Measurements from ENCODE around the gene NCAPH2.

The NCAPH2 gene

DNA sequence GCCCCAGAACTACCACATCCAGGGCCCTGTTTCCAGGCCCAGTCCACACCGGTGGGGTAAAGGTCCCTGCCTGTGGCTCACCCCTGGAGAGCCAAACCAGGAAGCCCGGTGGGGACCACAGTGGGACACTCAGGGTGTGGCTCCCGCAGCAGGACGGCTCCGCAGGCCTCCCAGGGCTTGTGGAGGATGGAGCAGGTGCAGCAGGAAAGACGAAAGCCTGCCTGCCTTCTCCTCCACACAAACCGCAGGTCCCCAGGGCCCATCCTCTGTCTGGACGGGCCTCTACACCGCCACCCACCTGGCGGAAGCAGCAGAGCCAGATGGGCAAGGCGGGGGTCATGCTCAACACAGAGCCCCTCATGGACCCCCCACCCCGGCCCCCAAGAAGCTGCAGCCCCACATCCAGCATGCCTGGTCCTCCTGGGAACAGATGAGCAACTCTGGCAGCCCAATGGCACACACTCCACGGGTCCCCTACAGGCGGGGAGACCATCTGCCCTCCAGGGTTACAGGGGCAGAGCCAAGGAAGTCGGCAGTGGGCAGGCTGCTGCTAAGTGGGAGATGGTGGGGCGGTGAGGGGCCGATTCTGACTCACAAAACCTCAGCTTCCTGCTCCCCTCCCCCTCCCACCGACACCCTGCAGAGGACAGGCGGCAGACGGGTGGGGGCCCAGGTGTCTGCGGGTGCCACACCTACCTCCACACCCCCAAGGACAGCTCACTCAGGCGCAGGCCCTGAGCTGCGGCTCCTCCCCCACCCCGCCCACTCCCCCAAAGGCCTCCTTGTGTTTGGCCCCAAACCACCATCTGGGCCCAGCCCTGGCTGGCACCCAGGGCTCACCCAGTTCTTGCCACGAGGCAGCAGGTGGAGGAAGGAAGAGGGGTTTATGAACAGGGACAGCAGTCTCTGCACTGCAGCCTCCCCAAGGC is 38.4 kb upstream of the NCAPH2 start:
- peak; percentile 92 for DNase-seq (ENCODE audit: extremely low spot score)
- CTCF ChIA-PET, result interaction anchor here (1.2 to 2.1 kb wide), 9 partner anchors 10 to 150 kb away, joined by 3 to 12 read pairs (median 4); partner anchors contain the start of genes MIOX and SCO2

DNA sequence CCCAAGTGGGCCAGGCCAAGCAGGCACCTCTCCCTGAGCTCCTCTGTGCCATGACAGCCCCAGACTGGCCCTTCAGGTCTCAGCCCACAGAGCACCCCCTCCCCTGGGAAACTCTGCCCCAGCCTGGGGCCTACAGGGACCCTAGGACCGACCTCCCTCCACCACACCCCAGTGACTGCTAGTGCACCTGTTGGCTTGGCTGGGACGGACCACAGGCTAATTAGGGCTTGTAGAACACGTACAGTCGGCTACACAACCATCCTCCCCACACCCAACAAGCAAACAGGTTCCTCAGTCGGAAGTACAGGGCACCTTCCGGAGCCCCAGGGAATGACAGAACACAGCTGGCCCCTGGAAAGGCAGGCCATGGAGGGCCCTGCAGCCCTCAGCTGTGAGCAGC is 37.5 kb upstream of the NCAPH2 start:
- TF ChIP-seq CTCF (IDR thresholded peaks at IDR 0.05; ENCODE audit: control extremely low read depth, extremely low read depth, low read depth, missing control alignments), result no peak
- CTCF ChIA-PET, result interaction anchor here (0.9 to 2.1 kb wide), 6 partner anchors 9 to 55 kb away, joined by 3 to 7 read pairs (median 4); partner anchors contain the start of genes MIOX and SCO2
- DNase-seq (ENCODE audit: extremely low spot score), result no peak
- POLR2A ChIA-PET, result no interaction called here

More for the DNA sequence above, 38.4 kb upstream of the NCAPH2 start:
- no peak for TF ChIP-seq CTCF (IDR thresholded peaks at IDR 0.05; ENCODE audit: control extremely low read depth, extremely low read depth, low read depth, missing control alignments)
- POLR2A ChIA-PET, result interaction anchor here (0.9 kb wide), 1 partner anchor 38 kb away, joined by 3 read pairs; the partner anchor contains the start of genes LMF2 and NCAPH2

DNA sequence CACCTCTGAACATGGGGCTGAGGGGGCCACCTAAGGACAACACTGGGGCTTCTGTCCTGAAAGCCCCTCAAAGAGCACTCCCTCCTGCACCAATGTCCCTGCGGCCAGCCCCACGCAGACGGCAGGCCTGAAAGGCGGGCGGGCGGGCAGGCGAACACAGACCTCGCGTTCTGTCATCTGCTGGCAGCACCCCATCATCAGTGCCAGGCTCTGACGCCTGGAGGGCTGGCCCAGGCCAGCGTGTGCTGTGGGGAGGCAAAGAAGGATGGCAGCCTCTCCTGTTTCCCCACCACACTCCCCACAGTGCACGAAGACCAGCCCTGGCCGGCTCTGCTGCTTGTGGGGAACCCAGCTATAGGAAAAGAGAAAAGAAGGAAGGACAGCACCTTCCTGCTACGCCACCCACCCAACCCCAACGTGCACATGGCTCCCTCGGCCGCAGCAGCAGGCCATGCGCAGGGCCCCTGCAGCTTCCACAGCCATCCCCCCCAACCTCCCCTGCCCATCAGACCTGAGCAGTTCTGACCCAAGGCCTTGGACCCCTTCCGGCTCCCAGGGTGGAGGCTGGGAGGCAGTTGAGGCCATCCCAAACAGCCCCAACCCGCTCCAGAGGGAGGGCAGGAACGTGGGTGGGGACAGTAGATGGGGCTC is 36.7 kb upstream of the NCAPH2 start:
- ChIA-PET CTCF (interaction anchor here (0.9 to 2.1 kb wide), 6 partner anchors 9 to 54 kb away, joined by 3 to 6 read pairs (median 4); partner anchors contain the start of genes MIOX and SCO2), POLR2A (no interaction called here)
- no peak for TF ChIP-seq CTCF (IDR thresholded peaks at IDR 0.05; ENCODE audit: control extremely low read depth, extremely low read depth, low read depth, missing control alignments)
- DNase-seq (ENCODE audit: extremely low spot score), result no peak

DNA sequence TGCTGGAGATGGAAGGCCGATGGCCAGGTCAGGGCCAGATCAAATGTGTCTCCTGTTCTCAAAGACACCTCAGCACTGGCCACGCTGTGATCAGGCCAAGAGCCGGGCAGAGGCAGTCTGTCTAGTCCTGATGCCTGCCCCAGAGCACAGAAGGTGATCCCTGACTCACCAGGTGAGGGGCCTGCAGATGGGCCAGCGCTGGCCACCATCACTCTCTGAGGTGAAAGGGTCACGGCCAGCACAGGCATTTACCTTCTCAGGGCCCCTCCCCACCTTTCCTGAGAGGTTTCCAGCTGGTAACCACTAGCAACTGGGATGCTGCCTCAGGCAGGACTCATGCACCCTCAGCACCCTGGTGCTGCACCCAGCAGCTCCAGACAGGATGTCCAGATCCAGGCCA is 36.1 kb upstream of the NCAPH2 start:
- CTCF ChIA-PET, result interaction anchor here (1.1 to 2.3 kb wide), 5 partner anchors 8 to 54 kb away, joined by 3 to 10 read pairs (median 3); partner anchors contain the start of gene SCO2
- no peak for DNase-seq (ENCODE audit: extremely low spot score)
- TF ChIP-seq CTCF (IDR thresholded peaks at IDR 0.05; ENCODE audit: control extremely low read depth, extremely low read depth, low read depth, missing control alignments), result no peak
- POLR2A ChIA-PET, result no interaction called here

- ChIA-PET POLR2A (interaction anchor here (1.3 kb wide), 1 partner anchor 34 kb away, joined by 4 read pairs; the partner anchor contains the start of gene LMF2), CTCF (interaction anchor here (0.7 to 2.3 kb wide), 10 partner anchors 11 to 197 kb away, joined by 3 to 10 read pairs (median 4); partner anchors contain the start of genes ARSA, CHKB and SCO2)
- no peak for DNase-seq (ENCODE audit: extremely low spot score)
- peak; percentile 51 for TF ChIP-seq CTCF (IDR thresholded peaks at IDR 0.05; ENCODE audit: control extremely low read depth, extremely low read depth, low read depth, missing control alignments)
These were observed 34.9 kb upstream of the NCAPH2 start for GRCh38 chr22:50473088-50473487.

Data from GM10248 (cell line).